NCI-H1436 treated with DMSO at 0.1 percent for 48 hours (cell line): ENCODE measurements around the gene RNF144A.

ENCODE experiments used
- DNase-seq: peaks from one replicate; lab custom pipeline; 2025; lab: John Stamatoyannopoulos, UW

The RNF144A gene

GRCh38 chr2:6908291-6908690 is 8.9 kb upstream of the RNF144A start:
- DNase-seq, result no peak

GRCh38 chr2:6909431-6910385 is 7.5 kb upstream of the RNF144A start:
- no peak for DNase-seq

- no peak for DNase-seq
These were observed 5.5 kb upstream of the RNF144A start for GRCh38 chr2:6911721-6912120.

GRCh38 chr2:6913415-6914157 is 3.6 kb upstream of the RNF144A start:
- no peak for DNase-seq

- DNase-seq, result no peak
These were observed 2.4 kb upstream of the RNF144A start for GRCh38 chr2:6914828-6915227.

GRCh38 chr2:6915399-6915798 is 1.8 kb upstream of the RNF144A start:
- no peak for DNase-seq

GRCh38 chr2:6916224-6916623 is 988 bp upstream of the RNF144A start:
- DNase-seq, result no peak

- DNase-seq, result no peak
These were observed 509 bp upstream of the RNF144A start for GRCh38 chr2:6916736-6917070.

GRCh38 chr2:6917761-6918421 is 679 bp downstream of the RNF144A start:
- DNase-seq, result no peak

GRCh38 chr2:6919901-6920742 is 2.9 kb downstream of the RNF144A start:
- no peak for DNase-seq

GRCh38 chr2:6920743-6921064 is 3.5 kb downstream of the RNF144A start:
- no peak for DNase-seq

GRCh38 chr2:6921321-6921922 is 4.2 kb downstream of the RNF144A start:
- DNase-seq, result no peak

- DNase-seq, result no peak
These were observed 5.0 kb downstream of the RNF144A start for GRCh38 chr2:6922201-6922656.

GRCh38 chr2:6923319-6923718 is 6.1 kb downstream of the RNF144A start:
- no peak for DNase-seq

GRCh38 chr2:6924101-6924923 is 7.1 kb downstream of the RNF144A start:
- no peak for DNase-seq

GRCh38 chr2:6924924-6925409 is 7.8 kb downstream of the RNF144A start:
- DNase-seq, result no peak

- DNase-seq, result no peak
These were observed 9.0 kb downstream of the RNF144A start for GRCh38 chr2:6926071-6926732.

- no peak for DNase-seq
These were observed 10.0 kb downstream of the RNF144A start for GRCh38 chr2:6927186-6927585.

- no peak for DNase-seq
These were observed 10.5 kb downstream of the RNF144A start for GRCh38 chr2:6927753-6928152.

GRCh38 chr2:6928452-6928851 is 11.2 kb downstream of the RNF144A start:
- no peak for DNase-seq
